Choroid plexus epithelial cell (primary cell): ENCODE results near the gene NVL.

Experiments
- DNase-seq: peaks from one replicate; pipeline ENCODE4 v3.0.0-alpha.2; 2010; ENCODE audit warnings: low read depth
- H3K4me3 ChIP-seq: 2 replicates; pipeline ENCODE4 v1.5.1; 2011; ENCODE audit warnings: low read depth, mild to moderate bottlenecking, control low read depth, low read length, moderate library complexity
- CTCF ChIP-seq: conservative IDR thresholded peaks from 2 replicates; pipeline ENCODE4 v1.5.1; 2011; ENCODE audit warnings: low read depth, mild to moderate bottlenecking, control low read depth, inconsistent platforms, low read length, moderate library complexity

NVL gene

GRCh38 chr1:224183591-224184312, 146.2 kb downstream of the NVL start:
- TF ChIP-seq CTCF: no peak
- peak overlapping the region; percentile 86 for H3K4me3 ChIP-seq
- peak; percentile 70 for DNase-seq

GRCh38 chr1:224182866-224183590, 146.9 kb downstream of the NVL start, which contains the start of gene DEGS1:
TSS of gene DEGS1 (plus strand) at chr1:224183240. CDS start at chr1:224183337, 97 bp downstream.
- H3K4me3 ChIP-seq: peak within 1 kb of the TSS; percentile 86
- DNase-seq: peak; percentile 71
- TF ChIP-seq CTCF: no peak

GRCh38 chr1:224182057-224182865, 147.7 kb downstream of the NVL start:
- peak overlapping the region; percentile 86 for H3K4me3 ChIP-seq
- DNase-seq: no peak
- no peak for TF ChIP-seq CTCF

GRCh38 chr1:224181453-224181810, 148.5 kb downstream of the NVL start:
- no peak overlapping the region for H3K4me3 ChIP-seq
- no peak for TF ChIP-seq CTCF
- DNase-seq: no peak

GRCh38 chr1:224180783-224181452, 149.1 kb downstream of the NVL start:
- no peak for DNase-seq
- H3K4me3 ChIP-seq: no peak overlapping the region
- TF ChIP-seq CTCF: no peak

GRCh38 chr1:224178894-224179293, 151.1 kb downstream of the NVL start:
- no peak for DNase-seq
- no peak for TF ChIP-seq CTCF
- H3K4me3 ChIP-seq: no peak overlapping the region
